A673 (cell line): Measurements from ENCODE around the gene CYP11A1. TPM values are rescaled to one million over a fixed set of nuclear protein-coding genes. Genes with fewer than 3 reads are reported as not detected.

Experiments
- BruUV-seq: library from RNA; stranded (reverse); fragments of 400-500 nt; replicated peaks from 2 replicates; lab custom pipeline; 2021; lab: Mats Ljungman, UMichigan
- CTCF ChIA-PET: fragments of 300-600 bp; sonication (Branson Sonifier 250); formaldehyde crosslinking; loops from one replicate; lab custom pipeline; 2022; ENCODE audit warnings: antibody characterized with exemption; lab: Charles Lee
- POLR2A ChIA-PET: fragments of 300-600 bp; sonication (Branson Sonifier 250); formaldehyde crosslinking; loops from one replicate; lab custom pipeline; 2022; ENCODE audit warnings: antibody characterized with exemption; ENCODE audit not compliant: low non-redundant PET; lab: Charles Lee
- DNase-seq: peaks from one replicate; pipeline ENCODE4 v3.0.0-alpha.2; 2015; ENCODE audit warnings: low spot score
- H3K27ac ChIP-seq: fragments of 200-600 bp; sonication (generic); 2 replicates; pipeline ENCODE4 v1.5.1; 2016; ENCODE audit warnings: mixed run types, low read depth, mild to moderate bottlenecking, mixed read lengths, antibody characterized with exemption, low read length; ENCODE audit not compliant: poor library complexity, severe bottlenecking
- H3K27me3 ChIP-seq: fragments of 200-600 bp; sonication (generic); replicated peaks from 2 replicates; pipeline ENCODE4 v1.6.1; 2017; ENCODE audit warnings: mixed run types, low read depth, mild to moderate bottlenecking, mixed read lengths, antibody characterized with exemption, low read length; ENCODE audit not compliant: insufficient read depth, poor library complexity
- H3K36me3 ChIP-seq: fragments of 200-600 bp; sonication (generic); 2 replicates; pipeline ENCODE4 v1.6.1; 2016; ENCODE audit warnings: mixed run types, mild to moderate bottlenecking, mixed read lengths, antibody characterized with exemption, low read length; ENCODE audit not compliant: insufficient read depth, poor library complexity, severe bottlenecking
- H3K4me1 ChIP-seq: fragments of 200-600 bp; sonication (generic); 2 replicates; pipeline ENCODE4 v1.6.1; 2017; ENCODE audit warnings: mixed run types, mild to moderate bottlenecking, mixed read lengths, antibody characterized with exemption, low read length; ENCODE audit not compliant: insufficient read depth, poor library complexity, severe bottlenecking
- H3K4me3 ChIP-seq: fragments of 200-600 bp; sonication (generic); 2 replicates; pipeline ENCODE4 v1.5.1; 2016; ENCODE audit warnings: low read depth, mixed run types, mild to moderate bottlenecking, mixed read lengths, low read length; ENCODE audit not compliant: poor library complexity, severe bottlenecking
- H3K9me3 ChIP-seq: fragments of 200-600 bp; sonication (generic); 2 replicates; pipeline ENCODE4 v1.6.1; 2016; ENCODE audit warnings: mixed run types, low read depth, mild to moderate bottlenecking, mixed read lengths, antibody characterized with exemption, low read length; ENCODE audit not compliant: poor library complexity, severe bottlenecking
- EZH2 ChIP-seq: fragments of 200-600 bp; sonication (generic); IDR thresholded peaks from 2 replicates; pipeline ENCODE4 v1.6.1; 2017; ENCODE audit warnings: borderline replicate concordance, low read depth, mild to moderate bottlenecking, mixed read lengths, antibody characterized with exemption, low read length; ENCODE audit not compliant: poor library complexity, severe bottlenecking
- intact Hi-C: fragments of 100-400 bp; cut with micrococcal nuclease; formaldehyde crosslinking; loops from one replicate; pipeline ENCODE4 v1.10.0; 2022; ENCODE audit not compliant: unreplicated experiment
- total RNA-seq: library from RNA; stranded (reverse); gene quantifications from 2 replicates; pipeline ENCODE4 v1.2.3, GENCODE V29; 2021
- TF ChIP-seq, protein P1 (sequence below): fragments of 300-800, 200-600 bp; sonication (generic); conservative IDR thresholded peaks from 2 replicates; pipeline ENCODE4 v1.5.1; 2017; ENCODE audit warnings: low read depth, mild to moderate bottlenecking, antibody characterized with exemption, low read length, moderate library complexity, mixed read lengths

Gene CYP11A1
- total RNA-seq, 1 experiment from 2014 or later = not detected

DNA sequence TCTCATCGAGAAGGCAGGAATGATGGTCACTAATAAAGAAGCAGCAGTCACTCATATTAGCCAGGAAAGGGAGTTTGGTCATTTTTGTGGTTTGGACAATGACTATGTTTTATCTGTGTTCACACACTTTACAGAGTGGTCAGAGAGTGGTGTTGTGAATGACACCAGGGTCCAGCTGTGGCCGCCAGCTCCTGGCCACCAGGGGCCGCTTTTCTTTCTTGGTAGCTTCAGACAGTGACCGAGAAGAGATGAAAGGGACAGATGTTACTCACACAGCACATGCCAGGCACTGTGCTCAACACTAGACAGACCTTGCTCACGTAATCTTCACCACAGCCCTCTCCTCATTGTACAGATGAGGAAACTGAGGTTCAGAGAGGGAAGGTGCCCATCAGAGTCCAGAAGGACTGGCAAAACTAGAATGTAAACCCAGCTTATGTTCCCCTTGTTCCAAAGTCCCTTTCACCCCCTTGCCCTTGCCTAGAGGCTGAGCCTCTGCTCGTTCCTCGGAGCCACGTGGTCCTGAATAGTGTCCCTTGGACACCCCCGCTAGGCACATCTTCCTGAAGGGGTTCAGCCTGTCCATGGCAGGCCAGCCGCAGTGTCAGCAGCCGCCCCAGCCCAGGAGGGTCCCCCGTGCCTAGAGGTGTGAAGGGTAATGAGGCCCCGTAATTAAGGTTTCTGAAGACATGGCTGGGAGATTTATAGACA lies 55.6 kb downstream of the CYP11A1 start:
- Histone ChIP-seq H3K9me3 (no peaks in the 10 kb centered on the region), H3K27me3 (no peaks in the 10 kb centered on the region), H3K4me3 (no peak overlapping the region), H3K27ac (no peak overlapping the region), H3K36me3 (no peaks in the 10 kb centered on the region), H3K4me1 (peaks cover 23% of the 10 kb centered on the region)
- no peak for DNase-seq
- no TSS peak for BruUV-seq
- intact Hi-C loops = no loop called here
- ChIA-PET CTCF (interaction anchor here (0.5 to 1.2 kb wide), 6 partner anchors 10 to 258 kb away, joined by 3 to 13 read pairs (median 3); partner anchors contain the start of gene STRA6), POLR2A (no interaction called here)
- TF ChIP-seq, protein P1, sequence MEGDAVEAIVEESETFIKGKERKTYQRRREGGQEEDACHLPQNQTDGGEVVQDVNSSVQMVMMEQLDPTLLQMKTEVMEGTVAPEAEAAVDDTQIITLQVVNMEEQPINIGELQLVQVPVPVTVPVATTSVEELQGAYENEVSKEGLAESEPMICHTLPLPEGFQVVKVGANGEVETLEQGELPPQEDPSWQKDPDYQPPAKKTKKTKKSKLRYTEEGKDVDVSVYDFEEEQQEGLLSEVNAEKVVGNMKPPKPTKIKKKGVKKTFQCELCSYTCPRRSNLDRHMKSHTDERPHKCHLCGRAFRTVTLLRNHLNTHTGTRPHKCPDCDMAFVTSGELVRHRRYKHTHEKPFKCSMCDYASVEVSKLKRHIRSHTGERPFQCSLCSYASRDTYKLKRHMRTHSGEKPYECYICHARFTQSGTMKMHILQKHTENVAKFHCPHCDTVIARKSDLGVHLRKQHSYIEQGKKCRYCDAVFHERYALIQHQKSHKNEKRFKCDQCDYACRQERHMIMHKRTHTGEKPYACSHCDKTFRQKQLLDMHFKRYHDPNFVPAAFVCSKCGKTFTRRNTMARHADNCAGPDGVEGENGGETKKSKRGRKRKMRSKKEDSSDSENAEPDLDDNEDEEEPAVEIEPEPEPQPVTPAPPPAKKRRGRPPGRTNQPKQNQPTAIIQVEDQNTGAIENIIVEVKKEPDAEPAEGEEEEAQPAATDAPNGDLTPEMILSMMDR = peak; percentile 49; the same call in 1 of the 2 replicates
- TF ChIP-seq EZH2 = no peak

DNA sequence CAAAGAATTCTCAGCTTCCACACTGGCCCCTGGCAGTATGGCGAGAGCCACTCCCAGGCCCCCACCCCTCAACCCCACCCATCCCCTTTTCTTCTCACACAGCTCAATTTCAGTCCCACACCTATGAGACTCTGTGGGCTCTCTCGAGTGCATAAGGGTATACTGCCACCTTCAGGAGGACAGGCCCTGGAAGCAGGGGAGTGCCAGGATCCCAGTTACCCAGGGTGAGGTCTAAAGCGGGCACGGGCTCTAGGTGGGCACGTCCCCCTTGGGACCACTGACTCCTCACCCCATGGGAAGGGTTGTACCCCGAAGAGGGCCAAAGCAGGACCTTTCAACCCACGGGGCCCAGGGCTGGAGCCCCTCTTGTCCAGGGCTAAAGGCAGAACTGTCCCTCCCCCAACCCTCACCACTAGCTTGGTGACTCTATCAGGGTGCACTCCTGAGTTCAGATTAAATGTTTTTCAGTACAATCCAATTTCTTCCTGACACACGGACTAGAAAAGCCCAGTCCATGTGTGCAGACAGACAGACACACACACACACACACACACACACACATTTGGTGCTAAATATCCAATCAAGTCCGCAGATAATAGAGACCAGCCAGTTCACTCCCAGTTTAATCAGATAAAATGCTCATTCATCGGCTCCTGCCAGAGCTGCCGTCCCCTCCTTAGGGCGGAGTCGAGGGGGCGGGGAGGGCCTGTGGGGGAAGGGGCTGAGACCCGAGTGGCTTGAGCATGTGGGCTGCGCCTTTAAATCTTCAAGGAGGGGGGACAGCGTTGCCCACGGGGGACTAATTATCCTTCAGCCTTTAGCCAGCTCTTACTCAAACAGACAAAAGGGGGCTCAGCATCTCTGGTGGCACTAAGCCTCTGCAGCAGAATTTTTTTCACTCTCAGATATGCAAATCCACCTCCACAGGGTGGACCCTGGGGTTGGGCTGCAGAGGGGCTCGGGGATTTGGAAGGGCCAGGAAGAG lies 59.3 kb downstream of the CYP11A1 start:
- DNase-seq = peak; percentile 86
- ChIA-PET POLR2A (interaction anchor here (0.5 kb wide), 1 partner anchor 335 kb away, joined by 3 read pairs; no protein-coding TSS in a partner anchor), CTCF (interaction anchor here (0.5 to 2.1 kb wide), 30 partner anchors 10 to 357 kb away, joined by 3 to 29 read pairs (median 5); partner anchors contain the start of gene ISLR2)
- Histone ChIP-seq H3K9me3 (no peaks in the 10 kb centered on the region), H3K36me3 (no peaks in the 10 kb centered on the region), H3K4me1 (peaks cover 28% of the 10 kb centered on the region), H3K27ac (no peak overlapping the region), H3K4me3 (no peak overlapping the region), H3K27me3 (no peaks in the 10 kb centered on the region)
- BruUV-seq = no TSS peak
- intact Hi-C loops = loop anchor here (1.0 kb wide), 1 partner anchor 180 kb away; no protein-coding TSS in a partner anchor
- TF ChIP-seq, protein P1 = peak; percentile 85
- TF ChIP-seq EZH2 = no peak

DNA sequence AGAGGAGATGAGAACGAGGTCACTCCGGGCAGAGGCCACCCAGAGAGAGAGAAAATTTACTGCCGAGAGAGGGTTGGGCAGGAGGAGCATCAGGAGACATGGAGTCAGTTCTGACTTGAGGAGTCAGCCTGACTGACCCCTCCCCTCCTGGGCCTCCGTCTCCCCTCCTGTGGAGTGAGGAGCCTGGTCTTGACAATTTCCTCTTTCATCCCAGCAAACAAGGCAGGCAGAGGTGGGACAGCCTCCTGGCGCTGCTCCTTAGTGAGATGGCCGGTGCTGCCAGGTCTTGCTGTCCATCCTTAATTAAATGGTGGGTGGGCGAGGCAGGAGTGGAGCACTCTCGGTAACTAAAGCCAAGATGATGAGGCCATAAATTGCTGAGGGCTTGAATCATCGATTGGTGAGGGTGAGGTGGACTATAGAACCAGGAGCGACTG lies 60.6 kb downstream of the CYP11A1 start:
- Histone ChIP-seq H3K4me1 (peaks cover 20% of the 10 kb centered on the region), H3K36me3 (no peaks in the 10 kb centered on the region), H3K27me3 (no peaks in the 10 kb centered on the region), H3K27ac (no peak overlapping the region), H3K4me3 (no peak overlapping the region), H3K9me3 (no peaks in the 10 kb centered on the region)
- intact Hi-C loops = loop anchor here (1.0 kb wide), 1 partner anchor 178 kb away; no protein-coding TSS in a partner anchor
- no TSS peak for BruUV-seq
- ChIA-PET CTCF (interaction anchor here (1.0 to 2.1 kb wide), 6 partner anchors 11 to 253 kb away, joined by 3 to 16 read pairs (median 7); no protein-coding TSS in a partner anchor), POLR2A (no interaction called here)
- DNase-seq = no peak
- TF ChIP-seq, protein P1 = no peak
- no peak for TF ChIP-seq EZH2
